ENCODE results near the gene SCNN1B. TPM values are rescaled to one million over a fixed set of nuclear protein-coding genes. Genes with fewer than 3 reads are reported as not detected.

SCNN1B gene
- total RNA-seq, 1 donor from 2014 or later = not detected

GRCh38 chr16:23406546-23407240, 104.6 kb downstream of the SCNN1B start:
- intact Hi-C loops (cut with micrococcal nuclease) = no loop called here
- Histone ChIP-seq H3K27me3 (ENCODE audit: low read depth) (no peaks in the 10 kb centered on the region), H3K9me3 (replicated peaks) (no peaks in the 10 kb centered on the region), H3K4me1 (peaks cover 10% of the 10 kb centered on the region), H3K4me3 (no peak overlapping the region), H3K27ac (replicated peaks) (no peak overlapping the region), H3K36me3 (peaks cover 80% of the 10 kb centered on the region)
- DNase-seq = no peak
- TF ChIP-seq, protein P1, sequence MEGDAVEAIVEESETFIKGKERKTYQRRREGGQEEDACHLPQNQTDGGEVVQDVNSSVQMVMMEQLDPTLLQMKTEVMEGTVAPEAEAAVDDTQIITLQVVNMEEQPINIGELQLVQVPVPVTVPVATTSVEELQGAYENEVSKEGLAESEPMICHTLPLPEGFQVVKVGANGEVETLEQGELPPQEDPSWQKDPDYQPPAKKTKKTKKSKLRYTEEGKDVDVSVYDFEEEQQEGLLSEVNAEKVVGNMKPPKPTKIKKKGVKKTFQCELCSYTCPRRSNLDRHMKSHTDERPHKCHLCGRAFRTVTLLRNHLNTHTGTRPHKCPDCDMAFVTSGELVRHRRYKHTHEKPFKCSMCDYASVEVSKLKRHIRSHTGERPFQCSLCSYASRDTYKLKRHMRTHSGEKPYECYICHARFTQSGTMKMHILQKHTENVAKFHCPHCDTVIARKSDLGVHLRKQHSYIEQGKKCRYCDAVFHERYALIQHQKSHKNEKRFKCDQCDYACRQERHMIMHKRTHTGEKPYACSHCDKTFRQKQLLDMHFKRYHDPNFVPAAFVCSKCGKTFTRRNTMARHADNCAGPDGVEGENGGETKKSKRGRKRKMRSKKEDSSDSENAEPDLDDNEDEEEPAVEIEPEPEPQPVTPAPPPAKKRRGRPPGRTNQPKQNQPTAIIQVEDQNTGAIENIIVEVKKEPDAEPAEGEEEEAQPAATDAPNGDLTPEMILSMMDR (IDR thresholded peaks at IDR 0.05; ENCODE audit: borderline replicate concordance) = no peak

- no peak for DNase-seq
- peaks cover 10% of the 10 kb centered on the region for H3K4me1 ChIP-seq
- no peaks in the 10 kb centered on the region for H3K27me3 ChIP-seq (ENCODE audit: low read depth)
- peaks cover 80% of the 10 kb centered on the region for H3K36me3 ChIP-seq
- no peak overlapping the region for H3K4me3 ChIP-seq
- no peak overlapping the region for H3K27ac ChIP-seq (replicated peaks)
- H3K9me3 ChIP-seq (replicated peaks) = no peaks in the 10 kb centered on the region
- TF ChIP-seq, protein P1 (IDR thresholded peaks at IDR 0.05; ENCODE audit: borderline replicate concordance) = no peak
- intact Hi-C loops (cut with micrococcal nuclease) = no loop called here
These were observed 105.5 kb downstream of the SCNN1B start for GRCh38 chr16:23407436-23408127.

GRCh38 chr16:23408242-23408822, 106.2 kb downstream of the SCNN1B start:
- Histone ChIP-seq H3K4me3 (no peak overlapping the region), H3K36me3 (peaks cover 80% of the 10 kb centered on the region), H3K27ac (replicated peaks) (peak overlapping the region; percentile 50), H3K9me3 (replicated peaks) (no peaks in the 10 kb centered on the region), H3K4me1 (peaks cover 10% of the 10 kb centered on the region), H3K27me3 (ENCODE audit: low read depth) (no peaks in the 10 kb centered on the region)
- TF ChIP-seq, protein P1 (IDR thresholded peaks at IDR 0.05; ENCODE audit: borderline replicate concordance) = no peak
- no peak for DNase-seq
- intact Hi-C loops (cut with micrococcal nuclease) = no loop called here

- no peak overlapping the region for H3K4me3 ChIP-seq
- intact Hi-C loops (cut with micrococcal nuclease) = no loop called here
- peak overlapping the region; percentile 50 for H3K27ac ChIP-seq (replicated peaks)
- H3K9me3 ChIP-seq (replicated peaks) = no peaks in the 10 kb centered on the region
- H3K27me3 ChIP-seq (ENCODE audit: low read depth) = no peaks in the 10 kb centered on the region
- TF ChIP-seq, protein P1 (IDR thresholded peaks at IDR 0.05; ENCODE audit: borderline replicate concordance) = no peak
- peaks cover 80% of the 10 kb centered on the region for H3K36me3 ChIP-seq
- DNase-seq = peak; percentile 49
- peaks cover 10% of the 10 kb centered on the region for H3K4me1 ChIP-seq
These were observed 106.8 kb downstream of the SCNN1B start for GRCh38 chr16:23408823-23409298.

GRCh38 chr16:23409522-23409921, 107.4 kb downstream of the SCNN1B start:
- H3K4me1 ChIP-seq = peaks cover 10% of the 10 kb centered on the region
- H3K27me3 ChIP-seq (ENCODE audit: low read depth) = no peaks in the 10 kb centered on the region
- no peak overlapping the region for H3K27ac ChIP-seq (replicated peaks)
- no peak for DNase-seq
- TF ChIP-seq, protein P1 (IDR thresholded peaks at IDR 0.05; ENCODE audit: borderline replicate concordance) = no peak
- no peaks in the 10 kb centered on the region for H3K9me3 ChIP-seq (replicated peaks)
- intact Hi-C loops (cut with micrococcal nuclease) = no loop called here
- no peak overlapping the region for H3K4me3 ChIP-seq
- peaks cover 81% of the 10 kb centered on the region for H3K36me3 ChIP-seq

All from left ventricle myocardium inferior (tissue), 1 donor.